Measurements from ENCODE around the gene PUSL1.

Gene PUSL1

GRCh38 chr1:1306070-1306660, 2.2 kb upstream of the PUSL1 start:
- Histone ChIP-seq H3K27ac (ENCODE audit: low read depth, low read length) (peak overlapping the region; percentile 78), H3K27me3 (ENCODE audit: control insufficient read depth, insufficient read depth, low read length) (no peaks in the 10 kb centered on the region; the same call in 1 of the 2 replicates), H3K36me3 (ENCODE audit: control insufficient read depth, insufficient read depth, low read length) (peaks cover 13% of the 10 kb centered on the region), H3K9me3 (ENCODE audit: control insufficient read depth, insufficient read depth, low read length) (no peaks in the 10 kb centered on the region), H3K4me3 (ENCODE audit: low read depth, low read length) (no peak overlapping the region; the same call in 1 of the 2 replicates), H3K4me1 (ENCODE audit: control insufficient read depth, insufficient read depth, low read length) (peaks cover 38% of the 10 kb centered on the region), H3K9ac (ENCODE audit: low read depth, low read length) (no peak overlapping the region)

DNA sequence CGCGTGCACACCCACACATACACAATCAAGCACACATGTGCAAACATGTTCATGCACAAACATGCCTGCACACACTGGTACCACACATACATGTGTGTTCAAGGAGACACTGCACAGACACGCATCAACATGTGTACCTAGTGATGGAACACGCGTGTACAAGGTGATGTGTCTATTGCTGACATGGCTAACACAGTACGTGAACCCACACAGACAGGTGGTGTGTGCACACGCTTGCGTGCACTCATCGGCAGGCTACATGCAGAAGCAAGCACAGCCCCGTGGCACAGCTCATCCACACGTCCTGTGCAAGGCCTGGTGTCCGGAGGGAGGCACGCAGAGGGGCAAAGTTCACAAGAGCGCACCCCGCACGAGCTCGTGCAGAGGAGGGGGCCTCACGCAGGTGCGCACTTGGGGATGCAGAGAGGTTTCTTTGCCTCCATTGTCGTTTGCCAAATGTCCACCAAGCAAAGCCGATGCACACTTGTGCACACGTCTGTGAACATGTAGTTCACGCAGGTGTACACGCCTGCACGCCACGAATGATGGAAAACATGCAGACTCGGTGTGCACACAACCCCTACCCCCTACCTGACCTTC, 1.6 kb upstream of the PUSL1 start:
- Histone ChIP-seq H3K4me1 (ENCODE audit: control insufficient read depth, insufficient read depth, low read length) (peaks cover 38% of the 10 kb centered on the region), H3K4me3 (ENCODE audit: low read depth, low read length) (peak overlapping the region; percentile 75), H3K9me3 (ENCODE audit: control insufficient read depth, insufficient read depth, low read length) (no peaks in the 10 kb centered on the region), H3K9ac (ENCODE audit: low read depth, low read length) (no peak overlapping the region), H3K36me3 (ENCODE audit: control insufficient read depth, insufficient read depth, low read length) (peaks cover 19% of the 10 kb centered on the region), H3K27me3 (ENCODE audit: control insufficient read depth, insufficient read depth, low read length) (no peaks in the 10 kb centered on the region; the same call in 1 of the 2 replicates), H3K27ac (ENCODE audit: low read depth, low read length) (no peak overlapping the region)

DNA sequence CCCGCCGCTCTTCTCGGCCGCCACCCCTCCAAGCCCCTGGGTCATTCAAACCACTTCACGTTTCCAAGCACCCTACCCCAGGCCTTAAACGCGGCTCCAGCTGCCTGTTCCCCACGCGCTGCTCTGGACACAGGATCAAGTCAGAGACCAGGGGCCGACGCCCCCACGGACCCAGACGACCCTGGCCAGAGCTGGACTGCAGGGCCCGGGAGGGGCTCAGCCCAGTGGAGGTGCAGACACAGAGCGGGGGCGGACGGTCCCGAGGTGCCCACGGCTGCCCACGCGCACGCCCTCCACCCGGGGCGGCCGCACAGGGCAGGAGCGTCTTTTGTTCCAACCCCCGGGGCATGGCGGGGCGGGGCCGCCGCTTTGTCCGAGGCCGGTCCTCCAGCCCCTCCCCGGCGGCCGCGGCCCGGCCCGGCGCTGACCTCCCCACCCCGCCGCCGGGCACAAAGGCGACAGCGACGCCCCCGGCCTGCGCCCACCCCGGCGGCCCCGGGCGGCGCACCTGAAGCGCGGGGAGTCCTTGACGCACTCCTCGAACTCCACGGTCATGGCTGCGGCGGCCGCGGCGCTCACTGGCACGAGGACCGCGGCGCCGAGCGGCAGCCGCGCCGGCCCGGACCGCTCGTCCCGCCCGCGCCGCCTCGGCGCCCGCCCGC, 1.0 kb upstream of the PUSL1 start:
- H3K36me3 ChIP-seq (ENCODE audit: control insufficient read depth, insufficient read depth, low read length) = peaks cover 25% of the 10 kb centered on the region
- peaks cover 38% of the 10 kb centered on the region for H3K4me1 ChIP-seq (ENCODE audit: control insufficient read depth, insufficient read depth, low read length)
- no peaks in the 10 kb centered on the region; the same call in 1 of the 2 replicates for H3K27me3 ChIP-seq (ENCODE audit: control insufficient read depth, insufficient read depth, low read length)
- peak overlapping the region; percentile 75 for H3K4me3 ChIP-seq (ENCODE audit: low read depth, low read length)
- no peaks in the 10 kb centered on the region for H3K9me3 ChIP-seq (ENCODE audit: control insufficient read depth, insufficient read depth, low read length)
- H3K27ac ChIP-seq (ENCODE audit: low read depth, low read length) = peak overlapping the region; percentile 40
- H3K9ac ChIP-seq (ENCODE audit: low read depth, low read length) = peak overlapping the region; percentile 28; the same call in 1 of the 2 replicates

DNA sequence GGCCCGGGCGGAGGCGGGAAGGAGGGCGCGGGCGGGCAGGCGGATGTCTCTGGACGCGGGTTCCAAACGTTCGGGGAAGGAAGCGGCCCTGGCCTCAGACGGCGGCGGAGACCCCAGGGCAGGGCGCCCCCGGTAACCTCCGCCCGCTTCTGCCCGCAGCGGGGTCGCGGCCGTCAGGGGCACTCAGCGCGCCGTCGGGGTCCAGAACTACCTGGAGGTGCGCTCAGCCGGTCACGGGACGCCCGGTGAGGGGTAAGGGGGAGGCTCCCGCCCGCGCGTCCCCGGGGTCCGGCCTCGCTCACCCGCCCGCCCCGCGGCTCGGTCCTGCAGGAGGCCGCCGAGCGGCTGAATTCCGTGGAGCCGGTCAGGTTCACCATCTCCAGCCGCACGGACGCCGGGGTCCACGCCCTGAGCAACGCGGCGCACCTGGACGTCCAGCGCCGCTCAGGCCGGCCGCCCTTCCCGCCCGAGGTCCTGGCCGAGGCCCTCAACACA, 406 bp downstream of the PUSL1 start:
- peak overlapping the region; percentile 57; the same call in 1 of the 2 replicates for H3K9ac ChIP-seq (ENCODE audit: low read depth, low read length)
- peak overlapping the region; percentile 85 for H3K27ac ChIP-seq (ENCODE audit: low read depth, low read length)
- peaks cover 39% of the 10 kb centered on the region for H3K36me3 ChIP-seq (ENCODE audit: control insufficient read depth, insufficient read depth, low read length)
- no peaks in the 10 kb centered on the region; the same call in 1 of the 2 replicates for H3K27me3 ChIP-seq (ENCODE audit: control insufficient read depth, insufficient read depth, low read length)
- peak overlapping the region; percentile 75 for H3K4me3 ChIP-seq (ENCODE audit: low read depth, low read length)
- no peaks in the 10 kb centered on the region for H3K9me3 ChIP-seq (ENCODE audit: control insufficient read depth, insufficient read depth, low read length)
- H3K4me1 ChIP-seq (ENCODE audit: control insufficient read depth, insufficient read depth, low read length) = peaks cover 38% of the 10 kb centered on the region

DNA sequence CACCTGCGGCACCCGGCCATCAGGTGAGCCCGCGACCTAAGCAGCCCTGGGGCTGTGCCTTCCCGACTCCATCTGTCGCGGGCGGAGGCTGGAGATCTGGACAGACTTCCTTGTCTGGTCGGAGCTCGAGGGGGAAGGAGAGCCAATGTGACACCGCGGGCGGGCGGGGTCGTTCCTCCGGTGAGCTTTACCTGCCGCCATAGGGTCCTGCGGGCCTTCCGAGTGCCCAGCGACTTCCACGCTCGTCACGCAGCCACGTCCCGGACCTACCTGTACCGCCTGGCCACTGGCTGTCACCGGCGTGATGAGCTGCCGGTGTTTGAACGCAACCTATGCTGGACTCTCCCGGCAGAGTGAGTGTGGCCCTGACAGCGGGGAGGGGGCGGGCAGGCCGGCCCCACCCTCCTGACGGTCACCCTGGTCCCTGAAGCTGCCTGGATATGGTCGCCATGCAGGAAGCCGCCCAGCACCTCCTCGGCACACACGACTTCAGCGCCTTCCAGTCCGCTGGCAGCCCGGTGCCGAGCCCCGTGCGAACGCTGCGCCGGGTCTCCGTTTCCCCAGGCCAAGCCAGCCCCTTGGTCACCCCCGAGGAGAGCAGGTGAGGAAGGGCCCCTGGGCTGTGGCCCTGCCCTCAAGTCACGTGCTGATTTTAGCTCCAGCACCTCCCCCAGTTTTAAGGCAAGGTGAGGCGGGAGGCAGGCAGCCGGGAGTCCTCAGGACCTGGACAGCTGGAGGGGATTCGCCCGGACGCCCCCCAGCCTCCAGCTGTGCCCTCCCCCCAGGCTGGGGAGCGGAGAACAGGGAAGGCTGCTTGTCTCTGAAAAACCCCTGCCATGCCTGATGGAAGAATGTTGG, 1.1 kb downstream of the PUSL1 start:
- Histone ChIP-seq H3K27me3 (ENCODE audit: control insufficient read depth, insufficient read depth, low read length) (no peaks in the 10 kb centered on the region; the same call in 1 of the 2 replicates), H3K4me1 (ENCODE audit: control insufficient read depth, insufficient read depth, low read length) (peaks cover 36% of the 10 kb centered on the region), H3K27ac (ENCODE audit: low read depth, low read length) (peak overlapping the region; percentile 31), H3K9ac (ENCODE audit: low read depth, low read length) (peak overlapping the region; percentile 57; the same call in 1 of the 2 replicates), H3K9me3 (ENCODE audit: control insufficient read depth, insufficient read depth, low read length) (no peaks in the 10 kb centered on the region), H3K36me3 (ENCODE audit: control insufficient read depth, insufficient read depth, low read length) (peaks cover 46% of the 10 kb centered on the region), H3K4me3 (ENCODE audit: low read depth, low read length) (peak overlapping the region; percentile 75)

- Histone ChIP-seq H3K27me3 (ENCODE audit: control insufficient read depth, insufficient read depth, low read length) (no peaks in the 10 kb centered on the region; the same call in 1 of the 2 replicates), H3K9me3 (ENCODE audit: control insufficient read depth, insufficient read depth, low read length) (no peaks in the 10 kb centered on the region), H3K4me1 (ENCODE audit: control insufficient read depth, insufficient read depth, low read length) (peaks cover 31% of the 10 kb centered on the region), H3K36me3 (ENCODE audit: control insufficient read depth, insufficient read depth, low read length) (peaks cover 51% of the 10 kb centered on the region), H3K4me3 (ENCODE audit: low read depth, low read length) (peak overlapping the region; percentile 75; the same call in 1 of the 2 replicates), H3K9ac (ENCODE audit: low read depth, low read length) (no peak overlapping the region), H3K27ac (ENCODE audit: low read depth, low read length) (peak overlapping the region; percentile 18)
Observed at GRCh38 chr1:1310109-1310385, 1.6 kb downstream of the PUSL1 start.

GRCh38 chr1:1310476-1311053, 2.2 kb downstream of the PUSL1 start:
- Histone ChIP-seq H3K4me3 (ENCODE audit: low read depth, low read length) (no peak overlapping the region), H3K9me3 (ENCODE audit: control insufficient read depth, insufficient read depth, low read length) (no peaks in the 10 kb centered on the region), H3K9ac (ENCODE audit: low read depth, low read length) (no peak overlapping the region), H3K36me3 (ENCODE audit: control insufficient read depth, insufficient read depth, low read length) (peaks cover 52% of the 10 kb centered on the region), H3K4me1 (ENCODE audit: control insufficient read depth, insufficient read depth, low read length) (peaks cover 30% of the 10 kb centered on the region), H3K27me3 (ENCODE audit: control insufficient read depth, insufficient read depth, low read length) (no peaks in the 10 kb centered on the region; the same call in 1 of the 2 replicates), H3K27ac (ENCODE audit: low read depth, low read length) (peak overlapping the region; percentile 18)

GRCh38 chr1:1311107-1312104, 3.0 kb downstream of the PUSL1 start:
- no peak overlapping the region for H3K9ac ChIP-seq (ENCODE audit: low read depth, low read length)
- peaks cover 29% of the 10 kb centered on the region for H3K4me1 ChIP-seq (ENCODE audit: control insufficient read depth, insufficient read depth, low read length)
- no peak overlapping the region for H3K4me3 ChIP-seq (ENCODE audit: low read depth, low read length)
- no peaks in the 10 kb centered on the region; the same call in 1 of the 2 replicates for H3K27me3 ChIP-seq (ENCODE audit: control insufficient read depth, insufficient read depth, low read length)
- no peaks in the 10 kb centered on the region for H3K9me3 ChIP-seq (ENCODE audit: control insufficient read depth, insufficient read depth, low read length)
- H3K36me3 ChIP-seq (ENCODE audit: control insufficient read depth, insufficient read depth, low read length) = peaks cover 52% of the 10 kb centered on the region
- H3K27ac ChIP-seq (ENCODE audit: low read depth, low read length) = no peak overlapping the region

GRCh38 chr1:1312450-1313314, 4.3 kb downstream of the PUSL1 start:
- H3K36me3 ChIP-seq (ENCODE audit: control insufficient read depth, insufficient read depth, low read length) = peaks cover 58% of the 10 kb centered on the region

More at GRCh38 chr1:1312450-1313314, 4.3 kb downstream of the PUSL1 start:
- Histone ChIP-seq H3K4me3 (ENCODE audit: low read depth, low read length) (no peak overlapping the region), H3K9me3 (ENCODE audit: control insufficient read depth, insufficient read depth, low read length) (no peaks in the 10 kb centered on the region), H3K27ac (ENCODE audit: low read depth, low read length) (no peak overlapping the region), H3K4me1 (ENCODE audit: control insufficient read depth, insufficient read depth, low read length) (peaks cover 20% of the 10 kb centered on the region), H3K9ac (ENCODE audit: low read depth, low read length) (no peak overlapping the region), H3K27me3 (ENCODE audit: control insufficient read depth, insufficient read depth, low read length) (no peaks in the 10 kb centered on the region)

Measured in HUES48 (cell line).